ENCODE measurements around the gene CLCNKB.
"Not testable (repeated sequence)": the region's sequence is repeated elsewhere in the genome, so short reads cannot be mapped to it uniquely, and the experiment has no call there.

The CLCNKB gene

GRCh38 chr1:16061266-16061665 lies 17.7 kb downstream of the CLCNKB start:
- H3K27ac ChIP-seq = no peak overlapping the region
- no peak overlapping the region for H3K4me3 ChIP-seq
- no peak for TF ChIP-seq CTCF (IDR thresholded peaks at IDR 0.05)
- DNase-seq (ENCODE audit: low spot score) = no peak

GRCh38 chr1:16061989-16062686 lies 18.6 kb downstream of the CLCNKB start:
- DNase-seq (ENCODE audit: low spot score); H3K27ac ChIP-seq; H3K4me3 ChIP-seq: not testable (repeated sequence)

GRCh38 chr1:16062687-16063075 lies 19.1 kb downstream of the CLCNKB start:
- DNase-seq (ENCODE audit: low spot score); H3K27ac ChIP-seq; H3K4me3 ChIP-seq: not testable (repeated sequence)

GRCh38 chr1:16063226-16063829 lies 19.7 kb downstream of the CLCNKB start:
- Histone ChIP-seq H3K4me3 (no peak overlapping the region), H3K27ac (no peak overlapping the region)
- no peak for DNase-seq (ENCODE audit: low spot score)
- TF ChIP-seq CTCF (IDR thresholded peaks at IDR 0.05) = no peak

- Histone ChIP-seq H3K27ac (no peak overlapping the region), H3K4me3 (no peak overlapping the region)
- no peak for DNase-seq (ENCODE audit: low spot score)
- no peak for TF ChIP-seq CTCF (IDR thresholded peaks at IDR 0.05)
These were observed 20.3 kb downstream of the CLCNKB start for GRCh38 chr1:16063921-16064320.

- Histone ChIP-seq H3K27ac (no peak overlapping the region), H3K4me3 (no peak overlapping the region)
- TF ChIP-seq CTCF (IDR thresholded peaks at IDR 0.05) = no peak
- DNase-seq (ENCODE audit: low spot score) = no peak
These were observed 21.1 kb downstream of the CLCNKB start for GRCh38 chr1:16064536-16065268.

- DNase-seq (ENCODE audit: low spot score) = no peak
- no peak overlapping the region for H3K27ac ChIP-seq
- no peak overlapping the region for H3K4me3 ChIP-seq
- no peak for TF ChIP-seq CTCF (IDR thresholded peaks at IDR 0.05)
These were observed 21.6 kb downstream of the CLCNKB start for GRCh38 chr1:16065269-16065576.

GRCh38 chr1:16066245-16066644 lies 22.7 kb downstream of the CLCNKB start:
- no peak for DNase-seq (ENCODE audit: low spot score)
- H3K27ac ChIP-seq = no peak overlapping the region
- H3K4me3 ChIP-seq = no peak overlapping the region
- TF ChIP-seq CTCF (IDR thresholded peaks at IDR 0.05) = no peak
